Mucosa of descending colon (tissue), 3 donors: Measurements from ENCODE around the gene MRAS. TPM values are rescaled to one million over a fixed set of nuclear protein-coding genes. Genes with fewer than 3 reads are reported as not detected.

Source experiments
- ATAC-seq: fragments of 200-7000 bp; cut with Tn5 transposase; one replicate; pipeline ENCODE4 v1.9.1; 2020; ENCODE audit warnings: mild to moderate bottlenecking, moderate library complexity
- DNase-seq, 3 donors: peaks; one replicate each; pipeline ENCODE4 v3.0.0-alpha.2; 2020
- H3K36me3 ChIP-seq: fragments of 200-600 bp; one replicate; pipeline ENCODE4 v1.8.0; 2021; ENCODE audit warnings: low read depth, mild to moderate bottlenecking
- H3K4me1 ChIP-seq: fragments of 200-600 bp; one replicate; pipeline ENCODE4 v1.8.0; 2021; ENCODE audit warnings: low read depth, mild to moderate bottlenecking
- H3K4me3 ChIP-seq: fragments of 200-600 bp; one replicate; pipeline ENCODE4 v1.8.0; 2021; ENCODE audit warnings: mild to moderate bottlenecking
- H3K9me3 ChIP-seq: fragments of 200-600 bp; one replicate; pipeline ENCODE4 v1.8.0; 2021; ENCODE audit warnings: mild to moderate bottlenecking
- CTCF ChIP-seq: fragments of 200-600 bp; IDR thresholded peaks from one replicate; pipeline ENCODE4 v1.8.0; 2022; ENCODE audit warnings: antibody characterized with exemption, mild to moderate bottlenecking
- intact Hi-C, 2 donors: fragments of 100-400 bp; cut with DNase I in 1 of 2; cut with micrococcal nuclease in 1 of 2; formaldehyde crosslinking; loops; one replicate each; pipeline versions ENCODE4 v1.11.0 to v1.11.1; 2022; cut with DNase I, micrococcal nuclease
- total RNA-seq, 3 donors: library from RNA; stranded (reverse); fragmentation: NEBNext Ultra II Directional in 2 of 3; extraction: Animal tissue kit (Norgen Biotek cat#: 25700) in 2 of 3; gene quantifications; one replicate each; pipeline versions ENCODE4 v1.2.1 to v1.2.4, GENCODE V29; 2021 to 2023
- donor health status: DM: no; HTN: no; CAD: no; lungs with moderate emphysema.
- donor health status: DM: no; HTN: no; CAD: no.
- donor health status: DM: no; HTN: yes; CAD: no.

MRAS gene
- total RNA-seq, 3 donors from 2014 or later: 2.5 to 37.6 (median 4.6) TPM

- Histone ChIP-seq H3K36me3 (no peaks in the 10 kb centered on the region), H3K4me3 (no peak overlapping the region), H3K9me3 (no peaks in the 10 kb centered on the region), H3K4me1 (no peaks in the 10 kb centered on the region)
- TF ChIP-seq CTCF: no peak
- intact Hi-C loops: no loop called here
- DNase-seq: no peak
- ATAC-seq: no peak
Measured at GRCh38 chr3:138331143-138331894, 17.1 kb upstream of the MRAS start.

DNA sequence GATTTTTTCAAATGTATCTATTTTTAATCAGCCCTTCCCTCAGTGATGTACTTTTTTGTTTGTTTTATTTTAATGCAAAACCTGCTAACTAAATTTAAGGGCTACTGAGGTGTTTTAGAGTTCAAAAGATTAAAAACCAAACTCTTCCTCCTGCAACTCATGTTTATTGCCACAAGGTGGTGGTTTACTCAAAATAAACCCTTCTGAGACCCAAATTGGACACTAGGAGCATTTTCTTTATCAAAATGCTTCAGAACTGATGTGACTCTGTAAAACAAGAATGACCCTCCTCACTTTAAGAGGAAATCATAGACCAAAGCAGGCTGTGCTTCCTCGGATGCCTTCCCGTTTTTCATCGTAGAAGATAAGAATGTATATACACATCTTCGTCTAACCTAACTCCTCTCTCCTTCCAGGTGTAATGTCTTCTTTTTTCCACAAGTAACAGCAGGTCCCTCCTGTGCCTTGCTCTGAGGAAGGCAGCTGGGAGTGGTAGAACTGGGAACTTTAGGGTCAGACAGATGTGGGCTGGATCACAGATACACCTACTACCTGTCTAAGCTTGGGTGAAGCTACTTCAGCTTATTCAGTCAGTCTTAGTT lies 15.8 kb upstream of the MRAS start:
- Histone ChIP-seq H3K9me3 (no peaks in the 10 kb centered on the region), H3K36me3 (no peaks in the 10 kb centered on the region), H3K4me1 (no peaks in the 10 kb centered on the region), H3K4me3 (no peak overlapping the region)
- no peak for TF ChIP-seq CTCF
- DNase-seq (no peak), ATAC-seq (no peak)
- intact Hi-C loops: no loop called here

- intact Hi-C loops: no loop called here
- TF ChIP-seq CTCF: no peak
- H3K36me3 ChIP-seq: no peaks in the 10 kb centered on the region
- no peaks in the 10 kb centered on the region for H3K9me3 ChIP-seq
- ATAC-seq (no peak), DNase-seq (no peak)
- no peaks in the 10 kb centered on the region for H3K4me1 ChIP-seq
- no peak overlapping the region for H3K4me3 ChIP-seq
Measured at GRCh38 chr3:138334608-138335007, 13.8 kb upstream of the MRAS start.

DNA sequence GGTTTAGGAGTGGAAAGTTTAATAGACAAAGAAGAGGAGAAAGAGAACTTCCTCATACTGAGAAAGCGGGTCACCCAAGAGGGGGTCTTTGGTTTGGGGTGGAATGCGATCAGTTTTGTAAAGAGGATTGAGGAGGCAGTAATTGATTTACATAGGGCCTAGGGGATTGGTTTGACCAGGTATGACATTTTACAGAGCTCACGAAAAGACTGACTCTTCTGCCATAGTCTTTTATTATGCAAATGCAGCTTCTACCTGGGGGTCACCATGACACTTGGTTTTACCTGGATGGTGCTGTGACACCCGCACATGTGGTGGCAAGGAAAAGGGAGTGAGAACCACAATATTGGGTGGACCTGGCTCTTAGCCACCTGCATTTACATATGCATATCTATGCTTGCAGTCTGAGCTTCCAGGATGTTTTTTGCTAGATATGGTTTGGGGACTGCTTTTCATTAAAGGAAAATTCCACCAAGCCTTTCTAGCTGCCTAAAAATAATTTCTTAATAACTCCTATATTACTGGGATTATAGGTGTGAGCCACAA lies 11.9 kb upstream of the MRAS start:
- TF ChIP-seq CTCF: no peak
- Histone ChIP-seq H3K36me3 (no peaks in the 10 kb centered on the region), H3K9me3 (no peaks in the 10 kb centered on the region), H3K4me1 (no peaks in the 10 kb centered on the region), H3K4me3 (no peak overlapping the region)
- intact Hi-C loops: no loop called here
- ATAC-seq (no peak), DNase-seq (no peak)

DNA sequence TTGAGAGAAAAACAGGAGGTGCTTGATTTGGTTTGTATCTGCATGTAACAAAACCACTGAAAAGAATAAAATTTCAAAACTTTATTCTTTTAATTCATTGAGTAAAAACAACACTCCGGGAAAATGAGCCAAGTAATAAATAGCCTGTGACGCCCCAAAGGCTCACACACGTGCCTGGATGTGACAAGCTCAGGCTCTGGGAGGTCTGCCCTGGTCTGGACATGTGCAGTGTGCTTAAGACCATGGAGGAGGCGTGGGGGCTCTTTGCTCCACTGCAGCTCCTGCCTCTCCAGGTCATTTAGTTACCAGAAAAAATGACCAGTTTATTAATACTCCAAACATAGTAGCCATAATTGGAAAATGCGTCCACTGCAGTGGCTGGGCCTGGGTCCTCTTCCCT lies 10.1 kb upstream of the MRAS start:
- ATAC-seq (no peak), DNase-seq (no peak)
- Histone ChIP-seq H3K9me3 (no peaks in the 10 kb centered on the region), H3K4me3 (no peak overlapping the region), H3K36me3 (no peaks in the 10 kb centered on the region), H3K4me1 (no peaks in the 10 kb centered on the region)
- intact Hi-C loops: no loop called here
- TF ChIP-seq CTCF: no peak
